HG03135 (cell line): Measurements from ENCODE around the gene AKTIP.

Experiments used
- ATAC-seq: cut with Tn5 transposase; IDR thresholded peaks from one replicate; pipeline ENCODE4 v1.9.1; 2021; ENCODE audit warnings: mild to moderate bottlenecking, moderate library complexity; ENCODE audit not compliant: unreplicated experiment

AKTIP gene

DNA sequence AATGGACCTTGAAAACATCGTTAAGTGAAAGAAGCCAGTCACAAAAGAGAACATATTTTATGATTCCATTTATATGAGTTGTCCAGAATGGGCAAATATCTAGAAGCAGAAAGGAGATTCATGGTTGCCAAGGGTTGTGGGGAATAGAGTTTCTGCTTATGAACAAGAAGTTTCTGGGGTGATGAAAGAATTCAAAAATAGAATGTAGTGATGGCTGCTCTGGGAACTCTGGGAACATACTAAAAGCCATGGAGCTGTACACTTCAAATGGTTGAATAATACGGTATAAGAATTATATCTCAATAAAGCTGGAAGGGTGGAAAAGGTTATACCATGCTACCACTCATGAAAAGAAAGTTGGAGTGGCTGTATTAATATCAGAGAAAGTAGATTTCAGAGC, 18.5 kb downstream of the AKTIP start:
- ATAC-seq: no peak

DNA sequence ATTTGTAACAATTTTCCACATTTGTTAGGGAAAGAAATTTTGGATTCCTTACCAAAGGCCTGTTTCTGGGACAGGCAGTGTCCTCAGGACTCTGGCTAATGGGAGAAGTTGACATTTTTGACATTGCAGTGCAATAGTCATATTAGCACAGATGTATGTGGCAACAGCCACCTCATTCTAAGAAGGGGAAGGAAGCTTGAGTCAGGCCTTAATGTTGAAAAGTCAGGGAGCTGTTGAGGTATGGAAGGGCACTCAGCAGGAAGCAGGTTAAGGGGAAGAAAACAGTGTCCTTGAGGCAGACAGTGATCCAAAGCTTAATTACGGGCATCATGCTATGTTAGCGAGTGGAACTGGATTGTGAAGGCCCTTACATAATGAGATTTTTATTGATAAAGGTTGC, 20.9 kb downstream of the AKTIP start:
- no peak for ATAC-seq

DNA sequence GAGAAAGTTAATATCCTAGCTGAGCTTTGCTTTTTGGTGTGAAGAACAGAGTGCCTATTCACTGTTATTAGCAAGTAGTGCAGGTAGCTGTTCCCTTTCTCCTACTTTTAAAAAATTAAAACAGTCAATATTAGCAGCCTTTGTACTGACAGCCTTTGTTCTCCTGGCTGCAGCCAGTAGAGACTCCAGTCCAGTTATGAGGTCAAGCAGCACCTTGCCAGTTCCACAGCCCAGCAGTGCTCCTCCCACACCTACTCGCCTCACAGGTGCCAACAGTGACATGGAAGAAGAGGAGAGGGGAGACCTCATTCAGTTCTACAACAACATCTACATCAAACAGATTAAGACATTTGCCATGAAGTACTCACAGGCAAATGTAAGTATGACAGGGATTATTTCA, 22.6 kb downstream of the AKTIP start:
- ATAC-seq: no peak

DNA sequence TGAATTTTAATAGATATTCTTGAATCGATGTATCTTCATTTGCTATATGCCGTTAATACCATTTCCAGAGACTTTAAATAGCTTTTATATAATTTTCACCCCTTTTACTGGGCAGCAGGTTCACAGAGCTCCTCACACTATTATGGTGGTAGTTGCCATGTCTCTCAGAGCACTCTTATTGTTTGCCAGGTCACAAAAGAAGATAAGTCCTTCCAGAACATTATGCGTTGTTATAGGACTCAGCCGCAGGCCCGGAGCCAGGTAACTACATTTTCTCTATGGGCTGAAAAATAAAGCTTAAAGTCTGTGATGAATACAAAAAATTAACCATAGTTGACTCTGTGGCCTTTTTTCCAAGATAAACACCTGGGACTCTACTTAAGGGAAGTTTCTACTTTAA, 24.0 kb downstream of the AKTIP start:
- ATAC-seq: no peak

DNA sequence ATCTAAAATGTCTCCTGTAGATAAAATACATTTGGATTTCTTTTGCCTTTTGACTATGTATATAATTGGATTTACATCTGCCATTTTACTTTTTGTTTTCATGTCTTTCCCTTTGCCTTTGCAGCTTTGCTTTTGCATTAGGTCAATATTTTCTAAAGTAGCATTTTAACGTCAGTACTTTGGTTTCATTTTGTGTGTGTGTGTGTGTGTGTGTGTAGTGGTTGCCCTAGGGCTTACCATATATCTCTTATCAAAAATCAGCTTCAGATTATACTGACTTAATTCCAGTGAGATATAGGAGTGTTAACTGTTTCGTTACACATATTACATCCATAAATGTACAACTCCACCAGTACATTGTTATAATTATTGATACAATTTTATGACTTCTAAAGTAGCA, 26.1 kb downstream of the AKTIP start:
- no peak for ATAC-seq

DNA sequence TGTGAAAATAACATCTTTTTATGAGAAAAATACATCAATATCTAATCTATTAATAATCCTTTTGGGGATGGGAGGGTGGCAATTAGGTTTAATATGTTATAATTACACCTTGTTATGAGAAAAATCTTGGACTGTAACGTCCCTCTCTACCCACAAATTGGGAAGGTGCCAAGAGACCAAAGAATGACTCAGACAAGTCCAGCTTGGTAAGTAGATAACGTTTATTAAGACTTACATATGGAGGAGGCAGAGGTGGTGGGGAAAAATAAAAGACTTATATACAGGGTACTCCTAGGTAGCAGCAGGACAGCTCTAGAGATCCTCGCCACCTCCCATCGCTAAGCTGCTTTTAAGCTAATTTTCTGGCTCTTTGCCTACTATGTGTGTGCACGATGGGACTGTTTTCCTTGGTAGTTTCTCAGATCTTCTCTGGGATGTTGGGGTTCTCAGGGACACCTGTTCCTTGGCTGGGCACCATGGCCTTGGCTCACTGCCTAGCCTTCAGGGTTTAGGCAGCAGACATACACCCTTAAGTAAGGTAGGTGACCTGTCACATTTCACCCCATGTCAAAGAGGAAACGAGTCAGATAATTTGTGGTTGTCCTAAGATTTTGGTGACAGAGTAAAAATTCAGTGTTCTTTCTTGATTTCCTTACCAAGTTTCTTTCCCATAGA, 37.3 kb downstream of the AKTIP start:
- ATAC-seq: no peak

DNA sequence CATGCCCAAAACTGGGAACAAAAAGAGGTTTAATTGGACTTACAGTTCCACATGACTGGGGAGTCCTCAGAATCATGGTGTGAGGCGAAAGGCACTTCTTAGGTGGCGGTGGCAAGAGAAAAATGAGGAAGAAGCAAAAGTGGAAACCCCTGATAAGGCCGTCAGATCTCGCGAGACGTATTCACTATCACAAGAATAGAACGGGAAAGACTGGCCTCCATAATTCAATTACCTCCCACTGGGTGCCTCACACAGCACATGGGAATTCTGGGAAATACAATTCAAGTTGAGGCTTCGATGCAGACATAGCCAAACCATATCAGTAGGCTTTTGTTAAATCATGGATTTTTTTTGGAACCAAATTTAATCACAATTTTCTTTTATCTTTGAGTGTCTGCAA, 44.4 kb downstream of the AKTIP start:
- ATAC-seq: no peak

DNA sequence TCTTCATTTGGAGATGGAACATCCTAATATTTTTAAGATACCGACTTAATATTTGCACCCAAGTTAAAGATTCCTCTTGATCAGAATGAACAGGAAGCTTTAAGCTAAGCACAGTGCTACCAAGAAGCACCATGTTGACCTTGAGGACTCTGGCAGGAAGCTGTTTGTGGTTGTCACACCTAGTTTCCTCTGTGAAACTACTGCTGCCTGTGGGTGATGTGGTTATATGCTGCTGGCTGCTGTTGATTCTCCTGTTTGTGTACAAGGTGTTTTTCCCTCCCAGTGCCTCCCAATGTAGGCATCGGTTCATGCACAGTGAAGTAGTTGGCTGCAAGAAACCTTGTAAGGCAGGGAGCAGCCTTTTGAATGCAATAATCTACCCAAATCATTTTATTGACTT, 45.3 kb downstream of the AKTIP start:
- ATAC-seq: peak; percentile 100

DNA sequence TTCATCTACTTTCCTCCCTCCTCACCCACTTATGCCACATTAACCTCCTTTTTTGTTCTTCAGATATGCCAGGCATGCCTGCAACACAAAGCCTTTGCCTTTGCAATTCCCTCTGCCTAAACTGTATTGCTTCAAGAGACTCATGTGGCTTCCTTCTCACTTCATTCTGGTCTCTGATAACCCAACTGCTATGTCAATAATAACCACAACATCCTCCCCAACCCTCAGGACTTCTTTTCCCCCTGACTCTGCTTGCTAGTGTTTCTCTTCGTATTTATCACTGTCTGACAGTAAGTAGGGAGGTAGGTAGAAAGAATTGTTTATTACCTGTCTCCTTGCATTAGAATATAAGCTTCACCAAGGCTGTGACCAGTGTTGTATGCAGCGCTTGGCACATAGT, 46.4 kb downstream of the AKTIP start:
- no peak for ATAC-seq

DNA sequence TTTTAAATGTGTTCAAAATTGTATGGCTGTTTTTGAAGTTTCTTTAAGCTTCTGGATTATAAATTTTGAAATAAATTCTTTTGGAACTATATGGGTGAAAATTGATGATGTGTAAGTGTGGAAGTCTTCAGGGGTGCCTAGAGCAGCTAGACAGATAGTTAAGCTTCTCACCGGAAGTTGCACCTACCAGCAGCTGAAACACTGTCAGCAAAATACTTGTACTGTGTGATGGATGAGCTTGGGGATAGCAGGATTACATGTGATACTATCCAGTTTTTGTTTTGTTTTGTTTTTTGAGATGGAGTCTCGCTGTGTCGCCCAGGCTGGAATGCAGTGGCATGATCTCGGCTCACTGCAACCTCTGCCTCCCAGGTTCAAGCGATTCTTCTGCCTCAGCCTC, 49.1 kb downstream of the AKTIP start:
- ATAC-seq: no peak

DNA sequence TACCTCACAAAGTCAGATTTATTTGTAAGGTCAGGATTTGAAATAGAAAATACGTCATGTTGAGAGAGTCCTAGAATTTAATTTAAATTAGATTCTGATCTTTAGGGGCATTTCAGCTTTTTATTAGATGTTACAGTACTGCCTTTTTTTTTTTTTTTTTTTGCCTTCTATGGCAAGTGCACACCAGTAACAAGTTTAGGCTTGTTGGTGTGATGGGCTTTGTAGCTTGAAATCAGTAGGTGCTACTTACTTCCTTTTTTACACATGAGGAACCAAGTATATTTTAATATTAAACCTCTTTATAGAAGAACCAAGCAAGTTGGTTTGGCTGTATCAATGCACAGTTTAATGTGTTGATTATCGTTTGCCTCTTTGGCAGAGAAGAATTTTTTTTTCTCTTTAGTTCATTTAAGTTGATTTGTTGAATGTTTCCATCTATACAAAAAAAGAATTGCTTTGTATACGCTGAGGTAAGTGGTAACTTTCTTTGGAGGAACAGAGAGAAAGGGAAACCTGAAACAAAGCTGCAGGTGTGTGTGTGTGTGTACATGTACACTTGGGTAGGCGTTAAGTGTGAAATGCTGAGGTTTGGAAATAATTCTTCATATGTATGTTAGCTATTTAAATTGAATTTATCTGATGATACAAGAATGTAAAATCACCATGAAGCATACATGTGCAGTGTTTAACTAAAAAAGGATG, 53.0 kb downstream of the AKTIP start:
- no peak for ATAC-seq

DNA sequence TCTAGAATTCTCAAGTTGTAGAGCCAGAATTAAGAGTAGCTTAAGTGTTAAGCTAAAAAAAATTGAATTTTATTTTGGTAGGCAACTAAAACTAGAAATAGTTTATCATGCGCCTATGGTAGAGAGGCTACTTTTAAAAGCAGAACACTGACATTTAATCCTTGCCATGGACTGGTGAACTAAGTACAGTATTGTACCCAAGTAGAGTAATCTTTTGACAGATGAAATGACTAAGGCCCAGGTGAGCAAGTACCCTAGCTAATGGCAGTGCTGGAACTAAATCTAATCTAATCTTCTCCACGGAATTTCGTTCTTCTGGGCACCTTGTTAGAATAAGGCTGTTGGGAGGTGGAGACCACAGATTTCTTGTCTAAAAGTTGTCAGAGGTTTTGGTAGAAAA, 56.9 kb downstream of the AKTIP start:
- ATAC-seq: no peak

DNA sequence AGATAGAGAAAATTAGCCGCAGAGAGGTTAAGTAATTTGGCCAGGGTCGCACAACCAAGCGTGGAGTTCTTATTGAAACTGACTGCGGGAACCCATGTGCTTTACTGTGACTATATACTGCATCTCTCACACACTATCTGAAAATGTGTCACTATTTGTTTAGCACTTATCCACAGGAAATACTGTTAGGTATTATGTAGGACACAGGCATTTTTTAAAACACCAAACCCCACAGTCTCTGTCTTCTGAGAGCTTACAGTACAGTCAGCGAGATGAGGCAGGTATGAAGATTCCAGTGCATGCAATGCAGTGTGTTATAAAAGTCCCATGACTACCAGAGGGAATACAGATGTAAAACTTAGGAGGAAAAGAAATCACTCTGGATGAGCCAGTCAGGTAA, 57.5 kb downstream of the AKTIP start:
- no peak for ATAC-seq
